Keratinocyte (primary cell): ENCODE results near the gene FSIP1.

Experiments used
- EZH2 ChIP-seq: IDR thresholded peaks from one replicate; pipeline ENCODE4 v1.6.1; 2012; ENCODE audit warnings: inconsistent platforms, mild to moderate bottlenecking, low read length, moderate library complexity
- TF ChIP-seq, protein P1 (sequence below), 3 experiments: IDR thresholded peaks in 1 of 3; conservative IDR thresholded peaks in 1 of 3; optimal IDR thresholded peaks in 1 of 3; 2 replicates in 2 of 3; 3 replicates in 1 of 3; pipeline versions ENCODE3 to v1.5.1; 2011; ENCODE audit warnings: low read length in 3 of 3, mild to moderate bottlenecking in 3 of 3, moderate library complexity in 2 of 3, control low read depth in 1 of 3, inconsistent platforms in 1 of 3; ENCODE audit not compliant: insufficient read depth in 2 of 3; ENCODE audit errors: extremely low read depth in 1 of 3

DNA sequence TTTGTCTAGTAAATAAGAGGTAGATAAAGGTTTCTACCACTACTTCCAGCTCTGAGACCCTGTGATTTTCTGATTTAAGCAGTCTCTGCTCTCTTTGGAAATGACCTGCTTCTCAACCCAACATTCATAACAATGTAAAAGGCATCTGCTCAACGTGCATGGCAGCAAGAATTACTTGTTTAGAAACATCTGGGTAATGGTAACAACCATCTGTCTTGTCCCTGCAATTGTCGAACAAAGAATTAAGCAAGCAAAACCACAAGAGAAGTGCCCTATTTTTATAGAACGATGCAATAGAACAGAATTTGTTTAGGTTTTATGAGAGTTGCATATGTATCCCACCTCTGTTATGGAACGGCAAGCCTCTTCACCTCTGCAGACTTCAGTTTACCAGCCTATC, 7.1 kb upstream of the FSIP1 start:
- no peak for TF ChIP-seq EZH2
- TF ChIP-seq, protein P1, sequence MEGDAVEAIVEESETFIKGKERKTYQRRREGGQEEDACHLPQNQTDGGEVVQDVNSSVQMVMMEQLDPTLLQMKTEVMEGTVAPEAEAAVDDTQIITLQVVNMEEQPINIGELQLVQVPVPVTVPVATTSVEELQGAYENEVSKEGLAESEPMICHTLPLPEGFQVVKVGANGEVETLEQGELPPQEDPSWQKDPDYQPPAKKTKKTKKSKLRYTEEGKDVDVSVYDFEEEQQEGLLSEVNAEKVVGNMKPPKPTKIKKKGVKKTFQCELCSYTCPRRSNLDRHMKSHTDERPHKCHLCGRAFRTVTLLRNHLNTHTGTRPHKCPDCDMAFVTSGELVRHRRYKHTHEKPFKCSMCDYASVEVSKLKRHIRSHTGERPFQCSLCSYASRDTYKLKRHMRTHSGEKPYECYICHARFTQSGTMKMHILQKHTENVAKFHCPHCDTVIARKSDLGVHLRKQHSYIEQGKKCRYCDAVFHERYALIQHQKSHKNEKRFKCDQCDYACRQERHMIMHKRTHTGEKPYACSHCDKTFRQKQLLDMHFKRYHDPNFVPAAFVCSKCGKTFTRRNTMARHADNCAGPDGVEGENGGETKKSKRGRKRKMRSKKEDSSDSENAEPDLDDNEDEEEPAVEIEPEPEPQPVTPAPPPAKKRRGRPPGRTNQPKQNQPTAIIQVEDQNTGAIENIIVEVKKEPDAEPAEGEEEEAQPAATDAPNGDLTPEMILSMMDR (optimal IDR thresholded peaks at IDR 0.05 in 1 of 3, IDR thresholded peaks at IDR 0.05 in 1 of 3, conservative IDR thresholded peaks at IDR 0.05 in 1 of 3; ENCODE audit: extremely low read depth in 1 of 3, insufficient read depth in 2 of 3, low read length in 3 of 3): no peak
